Mammary epithelial cell (primary cell): ENCODE data around the gene GPHA2.

ENCODE experiments used
- CTCF ChIP-seq, 2 donors: IDR thresholded peaks in 1 of 2; conservative IDR thresholded peaks in 1 of 2; 2 replicates each; pipeline ENCODE4 v1.5.1; 2011 to 2012; ENCODE audit warnings: inconsistent platforms in 2 of 2, low read length in 2 of 2, mild to moderate bottlenecking in 2 of 2, control low read depth in 1 of 2, low read depth in 1 of 2; ENCODE audit not compliant: insufficient read depth in 1 of 2; ENCODE audit errors: extremely low read depth in 1 of 2
- EZH2 ChIP-seq: IDR thresholded peaks from 2 replicates; pipeline ENCODE4 v1.6.1; 2012; ENCODE audit warnings: low read length, inconsistent platforms, borderline replicate concordance

GRCh38 chr11:64915376-64915887 is 20.3 kb downstream of the GPHA2 start:
- TF ChIP-seq CTCF (conservative IDR thresholded peaks at IDR 0.05 in 1 of 2, IDR thresholded peaks at IDR 0.05 in 1 of 2; ENCODE audit: extremely low read depth in 1 of 2, insufficient read depth in 1 of 2, low read depth in 1 of 2, low read length in 2 of 2) (no peak), EZH2 (no peak)
